ENCODE measurements around the gene TOB1. TPM values are rescaled to one million over a fixed set of nuclear protein-coding genes. Genes with fewer than 3 reads are reported as not detected.

The TOB1 gene
- total and polyA plus RNA-seq, 2 of the 4 experiments (the other 2 are of a cell fraction): 4.3 to 9.0 TPM

DNA sequence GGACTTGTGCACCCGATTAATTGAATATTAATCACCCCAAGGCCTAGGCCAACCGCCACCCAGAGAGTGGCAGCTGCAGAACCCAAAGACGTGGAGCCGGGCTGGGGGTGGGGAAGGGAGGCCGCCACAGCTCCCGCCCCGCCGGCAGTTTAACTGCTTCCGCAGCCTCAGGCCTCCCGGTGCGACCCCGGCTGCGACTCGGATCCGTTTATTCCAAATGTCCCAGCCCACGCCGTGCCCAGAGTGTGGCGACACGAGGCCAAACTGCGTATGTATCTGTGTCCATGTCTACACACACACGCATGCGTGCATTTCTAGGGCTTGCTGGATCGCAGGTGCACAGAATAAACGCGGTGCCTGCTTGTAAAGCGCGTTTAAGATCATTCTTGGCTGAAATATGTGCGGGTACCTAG is 802 bp upstream of the TOB1 start:
- peak overlapping the region; percentile 74 for H2BK5ac ChIP-seq (ENCODE audit: low read depth, low read length, poor library complexity, severe bottlenecking)
- H2AK5ac ChIP-seq (ENCODE audit: low read depth, low read length): peak overlapping the region; percentile 60; the same call in 1 of the 2 replicates
- in situ Hi-C loops (cut with MboI; ENCODE audit: low sequenced_read_pairs) (loop anchor here (10.0 kb wide), 1 partner anchor 278 kb away; no protein-coding TSS in a partner anchor), dilution Hi-C loops (cut with HindIII; ENCODE audit: low sequenced_read_pairs, unreplicated experiment) (no loop called here), intact Hi-C loops (cut with micrococcal nuclease) (loop anchor here (2.0 to 10.0 kb wide), 3 partner anchors 35 to 248 kb away; no protein-coding TSS in a partner anchor)
- no peak for TF ChIP-seq POLR2A (IDR thresholded peaks at IDR 0.05; ENCODE audit: low read depth, low read length)
- no peak for TF ChIP-seq NFE2L2 (IDR thresholded peaks at IDR 0.05; ENCODE audit: low read depth, low read length)
- 0 out of 2 replicates have a peak, but pooled peaks have one; percentile 2 for TF ChIP-seq BHLHE40 (IDR thresholded peaks at IDR 0.05; ENCODE audit: low read depth, low read length)
- TF ChIP-seq CHD1 (IDR thresholded peaks at IDR 0.05; ENCODE audit: low read depth, low read length): no peak
- TF ChIP-seq SMC3 (IDR thresholded peaks at IDR 0.05; ENCODE audit: low read depth, low read length): no peak
- TF ChIP-seq RFX5 (IDR thresholded peaks at IDR 0.05; ENCODE audit: low read depth, low read length): no peak
- TF ChIP-seq, protein P1, sequence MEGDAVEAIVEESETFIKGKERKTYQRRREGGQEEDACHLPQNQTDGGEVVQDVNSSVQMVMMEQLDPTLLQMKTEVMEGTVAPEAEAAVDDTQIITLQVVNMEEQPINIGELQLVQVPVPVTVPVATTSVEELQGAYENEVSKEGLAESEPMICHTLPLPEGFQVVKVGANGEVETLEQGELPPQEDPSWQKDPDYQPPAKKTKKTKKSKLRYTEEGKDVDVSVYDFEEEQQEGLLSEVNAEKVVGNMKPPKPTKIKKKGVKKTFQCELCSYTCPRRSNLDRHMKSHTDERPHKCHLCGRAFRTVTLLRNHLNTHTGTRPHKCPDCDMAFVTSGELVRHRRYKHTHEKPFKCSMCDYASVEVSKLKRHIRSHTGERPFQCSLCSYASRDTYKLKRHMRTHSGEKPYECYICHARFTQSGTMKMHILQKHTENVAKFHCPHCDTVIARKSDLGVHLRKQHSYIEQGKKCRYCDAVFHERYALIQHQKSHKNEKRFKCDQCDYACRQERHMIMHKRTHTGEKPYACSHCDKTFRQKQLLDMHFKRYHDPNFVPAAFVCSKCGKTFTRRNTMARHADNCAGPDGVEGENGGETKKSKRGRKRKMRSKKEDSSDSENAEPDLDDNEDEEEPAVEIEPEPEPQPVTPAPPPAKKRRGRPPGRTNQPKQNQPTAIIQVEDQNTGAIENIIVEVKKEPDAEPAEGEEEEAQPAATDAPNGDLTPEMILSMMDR (conservative IDR thresholded peaks at IDR 0.05; ENCODE audit: low read depth, low read length): no peak
- no peak for TF ChIP-seq RCOR1 (IDR thresholded peaks at IDR 0.05; ENCODE audit: insufficient replicate concordance, low read length)
- TF ChIP-seq, protein P2, sequence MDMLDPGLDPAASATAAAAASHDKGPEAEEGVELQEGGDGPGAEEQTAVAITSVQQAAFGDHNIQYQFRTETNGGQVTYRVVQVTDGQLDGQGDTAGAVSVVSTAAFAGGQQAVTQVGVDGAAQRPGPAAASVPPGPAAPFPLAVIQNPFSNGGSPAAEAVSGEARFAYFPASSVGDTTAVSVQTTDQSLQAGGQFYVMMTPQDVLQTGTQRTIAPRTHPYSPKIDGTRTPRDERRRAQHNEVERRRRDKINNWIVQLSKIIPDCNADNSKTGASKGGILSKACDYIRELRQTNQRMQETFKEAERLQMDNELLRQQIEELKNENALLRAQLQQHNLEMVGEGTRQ (IDR thresholded peaks at IDR 0.05; ENCODE audit: low read depth, low read length): no peak
- no peak for TF ChIP-seq FOS (IDR thresholded peaks at IDR 0.05; ENCODE audit: low read depth, low read length)
- TF ChIP-seq MXI1 (IDR thresholded peaks at IDR 0.05; ENCODE audit: borderline replicate concordance, low read depth, low read length): peak; percentile 59; the same call in 1 of the 2 replicates
- 0 out of 2 replicates have a peak, but pooled peaks have one; percentile 6 for TF ChIP-seq RAD21 (IDR thresholded peaks at IDR 0.05; ENCODE audit: low read length)
- no peak overlapping the region for H3K23ac ChIP-seq (ENCODE audit: low read depth, low read length)
- ATAC-seq (ENCODE audit: low read depth): peak; percentile 2
- POLR2A ChIA-PET (ENCODE audit: unreplicated experiment): interaction anchor here (0.6 to 1.5 kb wide), 11 partner anchors 14 to 114 kb away, joined by 3 to 21 read pairs (median 5); no protein-coding TSS in a partner anchor
- H4K8ac ChIP-seq (ENCODE audit: low read depth in 2 of 2, low read length in 2 of 2): peak overlapping the region in 1 of 2 experiments; percentile 69; a peak in 3 of 4 replicates
- H3K27ac ChIP-seq (ENCODE audit: insufficient read depth, low read length): peak overlapping the region; percentile 75
- 0% methylated on average over 6 of the region's 28 CpGs; no CpG with 5 or more reads in 1 of the 2 experiments for WGBS, 2 experiments (ENCODE audit: extremely low coverage in 2 of 2, insufficient read length in 1 of 2)
- peak overlapping the region; percentile 67 for H3K9ac ChIP-seq (ENCODE audit: low read depth, low read length)
- H4K20me1 ChIP-seq (ENCODE audit: insufficient read depth, low read length): peaks cover 26% of the 10 kb centered on the region; the same call in 1 of the 2 replicates
- H2AFZ ChIP-seq (replicated peaks; ENCODE audit: low read length, poor library complexity): peak overlapping the region; percentile 88
- BruUV-seq (replicated peaks): no TSS peak
- 0 out of 2 replicates have a peak overlapping the region, but pooled peaks have one; percentile 42 for H3K56ac ChIP-seq (ENCODE audit: extremely low read depth, insufficient read depth, low read length)
- H2AK9ac ChIP-seq (replicated peaks; ENCODE audit: low read depth, low read length, poor library complexity): peak overlapping the region; percentile 83
- peak overlapping the region; percentile 5 for H4K5ac ChIP-seq (ENCODE audit: low read depth, low read length)
- H3K9me1 ChIP-seq (ENCODE audit: insufficient read depth, low read length): peaks cover 6% of the 10 kb centered on the region; the same call in 1 of the 2 replicates
- H2BK20ac ChIP-seq (ENCODE audit: low read depth, low read length): no peak overlapping the region
- no peak overlapping the region for H2BK15ac ChIP-seq (ENCODE audit: low read depth, low read length)
- no peaks in the 10 kb centered on the region for H3K9me3 ChIP-seq (ENCODE audit: control insufficient read depth, insufficient read depth, low read length)
- no peak for DNase-seq
- no peak overlapping the region for H2BK120ac ChIP-seq (ENCODE audit: low read depth, low read length)
- peak overlapping the region; percentile 93 for H3K4me2 ChIP-seq (ENCODE audit: low read depth, low read length)
- peaks cover 4% of the 10 kb centered on the region for H3K4me1 ChIP-seq (ENCODE audit: control insufficient read depth, insufficient read depth, low read length)
- H3K18ac ChIP-seq (ENCODE audit: low read depth, low read length): peak overlapping the region; percentile 14
- peak overlapping the region; percentile 6; the same call in 1 of the 2 replicates for H4K91ac ChIP-seq (ENCODE audit: insufficient read depth, low read depth, low read length)
- peaks cover 10 to 16% of the 10 kb centered on the region in 2 experiments for H3K79me1 ChIP-seq (ENCODE audit: low read depth in 1 of 2, low read length in 2 of 2)
- H3K27me3 ChIP-seq (ENCODE audit: control insufficient read depth, insufficient read depth, low read length): no peaks in the 10 kb centered on the region
- H3K4me3 ChIP-seq (ENCODE audit: insufficient read depth, low read depth, low read length): peak overlapping the region; percentile 55
- H3K4ac ChIP-seq (ENCODE audit: low read depth, low read length): peak overlapping the region; percentile 39
- peak overlapping the region; percentile 30; the same call in 1 of the 2 replicates for H3K14ac ChIP-seq (replicated peaks; ENCODE audit: low read depth, low read length)
- H3K36me3 ChIP-seq (ENCODE audit: control insufficient read depth, insufficient read depth, low read length): peaks cover 6% of the 10 kb centered on the region
- CTCF ChIA-PET: interaction anchor here (0.7 to 1.7 kb wide), 2 partner anchors 15 to 171 kb away, joined by 3 to 5 read pairs; no protein-coding TSS in a partner anchor
